Type B pancreatic cell (in vitro differentiated cells): ENCODE measurements around the gene ADARB1. TPM values are rescaled to one million over a fixed set of nuclear protein-coding genes. Genes with fewer than 3 reads are reported as not detected.

Source experiments
- DNase-seq: peaks from one replicate; pipeline ENCODE4 v3.0.0; 2021; ENCODE audit warnings: mixed read lengths; ENCODE audit not compliant: unreplicated experiment; ENCODE audit errors: extremely low spot score
- H3K27ac Mint-ChIP-seq: 2 replicates; pipeline ENCODE4 v1.8.0; 2021; ENCODE audit warnings: mild to moderate bottlenecking, mixed read lengths
- H3K27me3 Mint-ChIP-seq: 2 replicates; pipeline ENCODE4 v1.8.0; 2021; ENCODE audit warnings: mixed read lengths
- H3K36me3 Mint-ChIP-seq: 2 replicates; pipeline ENCODE4 v1.8.0; 2021; ENCODE audit warnings: mixed read lengths
- H3K4me1 Mint-ChIP-seq: one replicate; pipeline ENCODE4 v1.8.0; 2021; ENCODE audit warnings: mixed read lengths; ENCODE audit not compliant: unreplicated experiment
- H3K4me3 Mint-ChIP-seq: 2 replicates; pipeline ENCODE4 v1.8.0; 2021; ENCODE audit warnings: mild to moderate bottlenecking, mixed read lengths
- H3K9me3 Mint-ChIP-seq: 2 replicates; pipeline ENCODE4 v1.8.0; 2021; ENCODE audit warnings: mixed read lengths
- CTCF ChIP-seq: fragments of 200-600 bp; sonication (generic); conservative IDR thresholded peaks from 2 replicates; pipeline ENCODE4 v1.5.0; 2021; ENCODE audit warnings: antibody characterized with exemption, mild to moderate bottlenecking
- total RNA-seq: library from RNA; stranded (reverse); gene quantifications from 2 replicates; pipeline ENCODE4 v1.2.1, GENCODE V29; 2021; ENCODE audit warnings: low replicate concordance

ADARB1 gene
- total RNA-seq, 1 donor from 2014 or later, result 20.7 TPM

- Mint-ChIP-seq H3K9me3 (no peaks in the 10 kb centered on the region), H3K27me3 (no peaks in the 10 kb centered on the region), H3K36me3 (no peaks in the 10 kb centered on the region), H3K27ac (no peak overlapping the region), H3K4me3 (no peak overlapping the region), H3K4me1 (peaks cover 21% of the 10 kb centered on the region)
- TF ChIP-seq CTCF, result no peak
- DNase-seq, result no peak
Measured at GRCh38 chr21:45125357-45125756, 51.0 kb downstream of the ADARB1 start.

- Mint-ChIP-seq H3K36me3 (no peaks in the 10 kb centered on the region), H3K4me3 (no peak overlapping the region), H3K27me3 (no peaks in the 10 kb centered on the region), H3K9me3 (no peaks in the 10 kb centered on the region), H3K4me1 (peaks cover 21% of the 10 kb centered on the region), H3K27ac (no peak overlapping the region)
- DNase-seq, result no peak
- TF ChIP-seq CTCF, result no peak
Measured at GRCh38 chr21:45126204-45126626, 51.8 kb downstream of the ADARB1 start.

GRCh38 chr21:45126983-45127382 lies 52.6 kb downstream of the ADARB1 start:
- no peak for DNase-seq
- Mint-ChIP-seq H3K36me3 (no peaks in the 10 kb centered on the region), H3K27me3 (no peaks in the 10 kb centered on the region), H3K4me3 (no peak overlapping the region), H3K27ac (no peak overlapping the region), H3K9me3 (no peaks in the 10 kb centered on the region), H3K4me1 (peaks cover 14% of the 10 kb centered on the region)
- no peak for TF ChIP-seq CTCF

- no peak overlapping the region for H3K4me3 Mint-ChIP-seq
- no peaks in the 10 kb centered on the region for H3K9me3 Mint-ChIP-seq
- H3K4me1 Mint-ChIP-seq, result peaks cover 20% of the 10 kb centered on the region
- TF ChIP-seq CTCF, result no peak
- no peak overlapping the region for H3K27ac Mint-ChIP-seq
- no peak for DNase-seq
- H3K36me3 Mint-ChIP-seq, result no peaks in the 10 kb centered on the region
- no peaks in the 10 kb centered on the region for H3K27me3 Mint-ChIP-seq
Measured at GRCh38 chr21:45127937-45128336, 53.6 kb downstream of the ADARB1 start.

GRCh38 chr21:45128613-45129188 lies 54.3 kb downstream of the ADARB1 start:
- no peak overlapping the region for H3K4me3 Mint-ChIP-seq

More at GRCh38 chr21:45128613-45129188, 54.3 kb downstream of the ADARB1 start:
- no peaks in the 10 kb centered on the region for H3K9me3 Mint-ChIP-seq
- DNase-seq, result no peak
- peaks cover 21% of the 10 kb centered on the region for H3K4me1 Mint-ChIP-seq
- H3K36me3 Mint-ChIP-seq, result no peaks in the 10 kb centered on the region
- peak; percentile 81 for TF ChIP-seq CTCF
- H3K27ac Mint-ChIP-seq, result no peak overlapping the region
- no peaks in the 10 kb centered on the region for H3K27me3 Mint-ChIP-seq
